COLO668 (cell line): ENCODE results near the gene OR51M1.
"Not testable (repeated sequence)": the region's sequence is repeated elsewhere in the genome, so short reads cannot be mapped to it uniquely, and the experiment has no call there.

ENCODE experiments used
- DNase-seq: peaks from one replicate; lab custom pipeline; 2025; ENCODE audit not compliant: unreplicated experiment; lab: John Stamatoyannopoulos, UW

Gene OR51M1, protein sequence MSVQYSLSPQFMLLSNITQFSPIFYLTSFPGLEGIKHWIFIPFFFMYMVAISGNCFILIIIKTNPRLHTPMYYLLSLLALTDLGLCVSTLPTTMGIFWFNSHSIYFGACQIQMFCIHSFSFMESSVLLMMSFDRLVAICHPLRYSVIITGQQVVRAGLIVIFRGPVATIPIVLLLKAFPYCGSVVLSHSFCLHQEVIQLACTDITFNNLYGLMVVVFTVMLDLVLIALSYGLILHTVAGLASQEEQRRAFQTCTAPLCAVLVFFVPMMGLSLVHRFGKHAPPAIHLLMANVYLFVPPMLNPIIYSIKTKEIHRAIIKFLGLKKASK

DNA sequence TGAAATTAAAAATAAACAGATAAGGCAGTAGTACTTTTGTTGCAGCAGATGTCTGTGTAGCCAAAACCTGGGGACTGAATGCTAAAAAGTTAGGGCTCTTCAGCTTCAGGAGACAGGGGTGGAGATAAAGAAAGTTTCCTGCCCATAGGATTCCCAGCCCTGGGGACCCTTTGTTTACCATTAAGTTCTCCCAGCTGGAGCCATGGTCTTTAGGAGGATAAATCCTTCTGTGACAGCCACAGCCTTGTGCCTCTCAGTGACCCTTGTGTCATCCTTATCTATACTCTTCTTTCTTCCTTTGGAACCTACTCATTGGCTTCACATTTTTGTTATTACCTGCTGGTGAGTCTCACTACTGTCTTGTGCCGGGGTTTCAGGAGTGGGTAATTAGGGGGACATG, at the start of gene OR51M1:
OR51M1 (plus strand) TSS at position 237 of the 400 bp plus-strand sequence. CDS start 5,587 bp downstream, outside the sequence.
- DNase-seq: no peak

- DNase-seq: no peak
These were observed 48.4 kb upstream of the OR51M1 start for GRCh38 chr11:5335170-5335569.

- no peak for DNase-seq
These were observed 47.3 kb upstream of the OR51M1 start for GRCh38 chr11:5336331-5336730.

DNA sequence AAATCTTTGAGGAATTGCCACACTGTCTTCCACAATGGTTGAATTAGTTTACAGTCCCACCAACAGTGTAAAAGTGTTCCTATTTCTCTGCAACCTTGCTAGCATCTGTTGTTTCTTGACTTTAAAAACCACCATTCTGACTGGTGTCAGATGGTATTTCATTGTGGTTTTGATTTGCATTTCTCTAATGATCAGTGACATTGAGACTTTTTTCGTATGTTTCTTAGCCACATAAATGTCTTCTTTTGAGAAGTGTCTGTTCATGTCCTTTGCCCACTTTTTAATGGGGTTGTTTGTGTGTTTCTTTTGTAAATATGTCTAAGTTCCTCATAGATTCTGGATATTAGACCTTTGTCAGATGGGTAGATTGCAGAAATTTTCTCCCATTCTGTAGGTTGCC, 46.4 kb upstream of the OR51M1 start:
- not testable (repeated sequence) for DNase-seq

DNA sequence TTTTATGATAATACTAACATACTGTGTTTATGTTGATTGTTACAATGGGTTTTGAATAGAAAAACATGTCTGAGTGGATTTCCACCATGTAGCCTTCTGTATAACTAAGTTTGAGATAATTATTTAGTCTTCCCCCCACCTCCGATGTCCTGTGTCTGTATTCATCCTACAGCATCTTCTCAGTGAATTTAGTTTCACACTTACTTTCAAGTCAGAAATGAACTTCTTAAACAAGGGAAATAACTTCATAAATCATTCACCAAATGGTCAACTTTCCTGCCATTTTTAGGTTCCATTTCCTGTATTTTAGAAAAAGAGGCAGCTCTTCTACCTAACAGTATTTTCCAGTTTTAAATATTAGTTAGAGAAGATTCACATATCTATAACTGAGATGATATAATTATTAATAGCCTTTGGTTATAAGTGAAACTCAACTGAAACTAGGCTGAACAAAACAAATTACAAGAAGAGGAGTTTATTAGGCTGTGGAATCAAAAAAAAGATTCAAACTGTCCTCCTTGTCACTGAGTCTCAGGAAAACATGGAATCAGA, 43.8 kb upstream of the OR51M1 start:
- no peak for DNase-seq

DNA sequence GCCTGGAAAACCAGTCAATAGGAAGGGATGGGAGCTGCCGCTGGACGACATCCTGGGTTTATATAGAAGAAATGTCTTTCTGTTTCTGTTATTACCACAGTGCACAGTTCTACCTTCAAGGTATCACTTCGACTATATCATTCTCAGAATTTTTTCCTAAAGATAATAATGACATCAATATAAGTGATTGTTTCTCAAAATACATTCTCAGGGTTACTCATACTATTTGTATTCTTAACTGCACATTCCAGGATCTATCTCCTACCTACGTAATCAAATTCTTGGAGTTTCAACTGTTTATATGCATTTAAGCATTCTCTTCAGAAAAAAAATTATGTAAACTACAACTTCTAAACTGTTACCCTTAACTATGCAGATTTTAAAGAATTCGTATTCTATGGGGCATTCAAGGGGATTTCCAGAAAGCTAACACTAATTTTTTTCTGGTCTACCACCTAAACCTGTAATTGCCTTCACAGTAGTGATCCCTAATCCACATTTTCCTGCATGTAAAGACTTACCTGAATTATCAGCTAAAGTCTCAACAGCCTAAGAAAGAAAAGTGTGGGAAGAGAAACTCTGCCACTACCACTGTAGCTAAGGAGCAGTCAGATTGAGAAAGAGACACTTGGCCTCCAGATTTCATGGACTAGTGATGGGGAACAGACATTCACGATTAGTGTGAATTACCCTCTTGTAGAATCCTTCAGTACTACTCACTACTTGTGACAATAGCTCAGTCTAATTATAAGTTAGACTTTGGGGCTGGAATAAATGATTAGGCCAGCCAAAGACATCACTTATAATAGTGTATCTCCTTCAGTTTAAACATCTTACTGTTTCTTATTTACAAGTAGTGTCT, 39.9 kb upstream of the OR51M1 start, which contains the start of gene OR51B5:
OR51B5 (minus strand) TSS at position 51 of the 862 bp plus-strand sequence; CDS start at position 51, 0 bp downstream.
- no peak for DNase-seq

- no peak for DNase-seq
These were observed 37.8 kb upstream of the OR51M1 start for GRCh38 chr11:5345831-5346230.

- DNase-seq: no peak
These were observed 34.9 kb upstream of the OR51M1 start for GRCh38 chr11:5348551-5349194.

- no peak for DNase-seq
These were observed 34.1 kb upstream of the OR51M1 start for GRCh38 chr11:5349550-5349949.

GRCh38 chr11:5351208-5351607, 32.4 kb upstream of the OR51M1 start, which contains the start of gene OR51B6:
TSS of gene OR51B6 (plus strand) at chr11:5351508. CDS start at chr11:5351508, 0 bp downstream.
- no peak for DNase-seq

- DNase-seq: not testable (repeated sequence)
These were observed 27.6 kb upstream of the OR51M1 start for GRCh38 chr11:5356031-5356430.

DNA sequence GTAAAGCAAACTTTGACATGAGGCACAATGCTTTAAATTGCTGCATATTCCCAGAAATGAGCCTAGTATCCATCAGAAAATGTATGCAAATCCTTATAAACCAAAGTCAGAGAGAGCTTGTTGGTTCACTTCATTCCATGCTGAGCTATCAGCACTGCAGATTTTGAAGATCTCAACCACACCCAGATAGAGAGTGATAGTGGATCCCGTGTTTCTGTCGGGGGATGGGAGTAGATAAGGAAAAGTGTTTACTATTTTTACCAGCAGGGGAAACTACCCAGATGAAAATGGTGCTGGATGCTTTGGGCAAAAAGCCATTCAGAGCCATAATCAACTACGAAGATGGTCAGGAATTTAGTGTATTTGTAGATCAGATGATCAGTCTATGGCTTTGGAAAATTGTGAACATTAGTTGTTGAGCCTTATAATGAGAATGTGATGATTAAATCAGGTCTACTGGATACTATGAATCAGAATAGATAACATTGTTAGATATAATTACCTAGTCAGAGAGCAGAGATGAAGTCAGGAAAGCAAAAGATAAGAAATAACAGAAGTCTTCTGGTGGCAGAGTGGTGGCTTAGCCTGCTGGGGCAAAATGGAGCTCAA, 21.5 kb upstream of the OR51M1 start:
- DNase-seq: no peak

- no peak for DNase-seq
These were observed 19.9 kb upstream of the OR51M1 start for GRCh38 chr11:5363679-5364078.

DNA sequence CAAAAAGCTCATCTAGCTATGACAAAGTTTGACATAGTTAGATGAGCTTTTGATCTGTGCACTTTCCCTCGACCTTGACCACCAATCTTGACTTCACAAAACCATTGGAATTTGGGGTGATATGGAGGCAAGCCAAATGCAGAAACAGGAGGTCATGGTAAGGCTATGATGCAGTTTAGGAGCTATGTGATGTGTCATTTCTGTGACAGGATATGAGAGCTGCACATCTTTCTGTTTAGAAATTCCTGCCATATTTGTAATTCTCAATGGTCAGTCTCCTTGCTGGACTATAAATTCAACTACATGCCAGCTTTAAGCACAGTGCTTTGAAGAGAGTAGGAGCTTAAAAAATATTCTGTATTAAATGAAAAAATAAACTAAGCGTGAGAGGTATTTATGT, 19.4 kb upstream of the OR51M1 start:
- no peak for DNase-seq

DNA sequence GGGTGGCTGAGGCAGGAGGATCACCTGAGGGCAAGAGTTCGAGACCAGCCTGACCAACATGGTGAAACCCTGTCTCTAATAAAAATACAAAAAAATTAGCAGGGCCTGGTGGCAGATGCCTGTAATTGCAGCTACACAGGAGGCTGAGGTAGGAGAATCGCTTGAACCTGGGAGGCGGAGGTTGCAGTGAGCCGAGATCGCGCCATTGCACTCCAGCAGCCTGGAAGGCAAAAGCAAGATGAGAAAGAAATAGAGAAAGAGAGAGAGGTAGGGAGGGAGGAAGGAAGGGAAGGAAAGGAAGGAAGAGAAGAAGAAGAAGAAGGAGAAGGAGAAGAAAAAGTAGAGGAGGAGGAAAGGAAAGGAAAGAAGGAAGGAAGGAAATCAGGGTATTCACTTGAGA, 17.2 kb upstream of the OR51M1 start:
- not testable (repeated sequence) for DNase-seq

DNA sequence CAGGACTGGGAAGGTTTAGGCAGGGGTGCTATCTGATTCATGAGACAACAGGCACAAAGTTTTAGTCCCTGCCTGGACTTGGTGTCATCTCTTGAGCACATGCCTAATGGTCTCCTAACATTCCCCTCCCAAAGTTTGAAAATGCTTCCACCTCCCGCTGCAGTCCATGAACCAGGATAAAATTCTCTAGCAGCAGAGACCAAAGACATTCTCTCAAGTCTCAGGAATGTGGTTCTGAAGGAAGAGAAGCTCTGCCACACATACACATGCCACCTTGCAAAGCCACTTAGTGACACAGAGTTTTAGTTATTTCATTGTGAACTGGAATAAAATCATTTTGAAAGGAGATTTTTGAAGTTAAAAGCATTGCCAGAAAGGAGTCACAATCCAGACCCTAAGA, 16.8 kb upstream of the OR51M1 start:
- no peak for DNase-seq

DNA sequence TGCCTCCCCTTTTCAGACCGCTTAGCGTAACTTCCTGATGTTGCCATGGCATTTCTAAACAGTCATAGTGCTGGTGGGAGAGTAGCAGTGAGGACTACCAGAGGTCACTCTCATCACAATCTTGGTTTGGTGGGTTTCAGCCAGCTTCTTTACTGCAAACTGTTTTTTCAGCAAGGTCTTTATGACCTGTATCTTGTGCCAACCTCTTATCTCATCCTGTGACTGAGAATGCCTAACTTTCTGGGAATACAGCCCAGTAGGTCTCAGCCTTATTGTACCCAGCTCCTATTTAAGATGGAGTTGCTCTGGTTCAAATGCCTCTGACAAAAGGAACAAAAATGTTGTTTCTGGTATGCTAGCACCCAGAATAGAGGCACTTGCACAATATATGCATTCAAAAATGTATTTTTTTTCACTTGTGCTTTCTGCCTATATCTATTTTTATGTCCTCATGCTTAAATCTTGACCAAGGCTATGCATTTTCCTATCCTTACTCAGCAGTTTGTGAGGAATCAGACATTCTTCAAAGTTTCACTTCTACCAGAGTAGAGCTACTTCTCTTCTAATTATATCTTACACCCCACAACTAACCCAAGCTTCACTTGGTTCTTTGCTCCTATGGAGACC, 16.1 kb upstream of the OR51M1 start:
- DNase-seq: no peak

- DNase-seq: no peak
These were observed 15.0 kb upstream of the OR51M1 start for GRCh38 chr11:5368502-5369043.

DNA sequence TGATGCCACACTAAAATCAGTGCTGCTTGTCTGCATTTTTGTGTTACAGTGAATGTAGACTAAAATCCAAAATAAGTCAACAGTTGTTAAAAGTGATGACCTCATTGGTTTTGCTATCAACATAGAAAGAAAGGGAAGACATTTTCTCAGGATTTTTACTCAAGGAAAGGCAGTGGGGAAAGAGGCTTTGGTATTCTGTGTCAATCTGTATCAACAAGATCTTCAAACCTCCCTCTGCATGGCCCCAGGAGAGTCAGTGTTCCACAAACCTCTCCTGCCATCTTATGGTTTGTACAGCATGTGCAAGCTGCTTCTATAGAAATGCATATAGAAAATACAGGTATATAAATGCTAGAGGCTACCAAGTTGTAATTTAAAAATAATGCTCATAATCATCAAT, 13.8 kb upstream of the OR51M1 start:
- no peak for DNase-seq

- peak; percentile 32 for DNase-seq
These were observed 2.8 kb upstream of the OR51M1 start for GRCh38 chr11:5380740-5381342.
